GM19397 (cell line): ENCODE measurements around the gene STAB1.

ENCODE experiments used
- ATAC-seq: cut with Tn5 transposase; IDR thresholded peaks from one replicate; pipeline ENCODE4 v1.9.1; 2021; ENCODE audit warnings: mild to moderate bottlenecking, moderate library complexity; ENCODE audit not compliant: unreplicated experiment

STAB1 gene

GRCh38 chr3:52532838-52533622 lies 37.9 kb downstream of the STAB1 start:
- ATAC-seq: peak; percentile 4

- ATAC-seq: peak; percentile 31
These were observed 38.6 kb downstream of the STAB1 start, which contains the start of gene NT5DC2 for GRCh38 chr3:52533623-52534280. TSS of gene NT5DC2 (minus strand) at chr3:52533857. CDS start at chr3:52533737, 120 bp downstream.

GRCh38 chr3:52534281-52535183 lies 39.4 kb downstream of the STAB1 start:
- no peak for ATAC-seq

GRCh38 chr3:52535411-52536111 lies 40.4 kb downstream of the STAB1 start:
- ATAC-seq: no peak

- ATAC-seq: no peak
These were observed 40.9 kb downstream of the STAB1 start for GRCh38 chr3:52536112-52536368.

- peak; percentile 87 for ATAC-seq
These were observed 41.4 kb downstream of the STAB1 start, which contains the start of gene UQCC5 for GRCh38 chr3:52536369-52537164. TSS of gene UQCC5 (plus strand) at chr3:52536605. CDS start at chr3:52536756, 151 bp downstream.

GRCh38 chr3:52537165-52537620 lies 42.1 kb downstream of the STAB1 start:
- ATAC-seq: no peak

GRCh38 chr3:52537726-52538421 lies 42.7 kb downstream of the STAB1 start:
- ATAC-seq: no peak

- ATAC-seq: no peak
These were observed 44.0 kb downstream of the STAB1 start for GRCh38 chr3:52539010-52539653.

- no peak for ATAC-seq
These were observed 45.9 kb downstream of the STAB1 start for GRCh38 chr3:52541050-52541449.

GRCh38 chr3:52544937-52545336 lies 49.8 kb downstream of the STAB1 start:
- ATAC-seq: no peak

- ATAC-seq: no peak
These were observed 51.2 kb downstream of the STAB1 start for GRCh38 chr3:52546111-52546901.

- no peak for ATAC-seq
These were observed 52.0 kb downstream of the STAB1 start for GRCh38 chr3:52547143-52547542.

GRCh38 chr3:52551118-52551517 lies 56.0 kb downstream of the STAB1 start:
- no peak for ATAC-seq

GRCh38 chr3:52552089-52552488 lies 57.0 kb downstream of the STAB1 start:
- ATAC-seq: no peak

- no peak for ATAC-seq
These were observed 59.1 kb downstream of the STAB1 start for GRCh38 chr3:52554026-52554755.

- ATAC-seq: no peak
These were observed 59.9 kb downstream of the STAB1 start for GRCh38 chr3:52555056-52555455.
